ENCODE measurements around the gene GALNT7.

The GALNT7 gene

DNA sequence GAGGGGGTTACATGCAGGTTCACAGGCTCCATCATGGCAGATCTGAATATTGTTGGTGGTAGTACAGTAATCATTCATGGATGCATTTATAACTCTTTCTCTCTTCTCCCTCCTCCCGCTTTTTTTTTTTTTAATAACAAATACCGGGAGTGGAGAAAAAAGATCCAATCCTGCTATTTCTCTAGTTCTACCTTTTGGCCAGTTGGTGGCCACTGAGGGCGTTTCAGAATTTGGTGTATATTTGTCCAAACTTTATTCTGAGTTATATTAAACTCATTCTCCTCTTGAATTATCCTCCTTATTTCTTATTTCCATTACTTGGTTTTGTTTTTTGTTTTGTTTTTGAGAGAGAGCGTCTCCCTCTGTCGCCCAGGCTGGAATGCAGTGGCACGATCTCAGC is 90.7 kb downstream of the GALNT7 start:
- TF ChIP-seq, protein P1, sequence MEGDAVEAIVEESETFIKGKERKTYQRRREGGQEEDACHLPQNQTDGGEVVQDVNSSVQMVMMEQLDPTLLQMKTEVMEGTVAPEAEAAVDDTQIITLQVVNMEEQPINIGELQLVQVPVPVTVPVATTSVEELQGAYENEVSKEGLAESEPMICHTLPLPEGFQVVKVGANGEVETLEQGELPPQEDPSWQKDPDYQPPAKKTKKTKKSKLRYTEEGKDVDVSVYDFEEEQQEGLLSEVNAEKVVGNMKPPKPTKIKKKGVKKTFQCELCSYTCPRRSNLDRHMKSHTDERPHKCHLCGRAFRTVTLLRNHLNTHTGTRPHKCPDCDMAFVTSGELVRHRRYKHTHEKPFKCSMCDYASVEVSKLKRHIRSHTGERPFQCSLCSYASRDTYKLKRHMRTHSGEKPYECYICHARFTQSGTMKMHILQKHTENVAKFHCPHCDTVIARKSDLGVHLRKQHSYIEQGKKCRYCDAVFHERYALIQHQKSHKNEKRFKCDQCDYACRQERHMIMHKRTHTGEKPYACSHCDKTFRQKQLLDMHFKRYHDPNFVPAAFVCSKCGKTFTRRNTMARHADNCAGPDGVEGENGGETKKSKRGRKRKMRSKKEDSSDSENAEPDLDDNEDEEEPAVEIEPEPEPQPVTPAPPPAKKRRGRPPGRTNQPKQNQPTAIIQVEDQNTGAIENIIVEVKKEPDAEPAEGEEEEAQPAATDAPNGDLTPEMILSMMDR (IDR thresholded peaks at IDR 0.05; ENCODE audit: low read depth, low read length) = no peak
- H3K4me3 ChIP-seq (ENCODE audit: low read depth, low read length) = no peak overlapping the region

DNA sequence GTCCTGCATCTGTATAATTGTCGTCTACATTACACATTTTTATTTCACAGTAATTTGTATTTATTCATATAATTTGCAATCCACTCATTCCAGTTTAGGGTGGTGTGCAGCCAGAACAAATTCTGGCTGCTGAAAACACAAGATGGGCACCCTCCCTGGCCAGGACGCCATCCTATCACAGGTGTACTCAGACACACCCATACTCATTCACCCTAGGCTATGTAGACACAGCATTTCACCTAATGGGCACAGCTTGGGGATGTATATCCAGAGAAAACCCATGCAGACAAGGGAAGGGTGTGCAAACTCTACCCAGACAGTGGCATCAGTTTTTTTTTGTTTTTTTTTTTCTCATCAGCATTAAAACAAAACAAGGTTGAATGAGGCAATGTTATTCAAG is 92.4 kb downstream of the GALNT7 start:
- no peak overlapping the region for H3K4me3 ChIP-seq (ENCODE audit: low read depth, low read length)
- TF ChIP-seq, protein P1 (IDR thresholded peaks at IDR 0.05; ENCODE audit: low read depth, low read length) = no peak

DNA sequence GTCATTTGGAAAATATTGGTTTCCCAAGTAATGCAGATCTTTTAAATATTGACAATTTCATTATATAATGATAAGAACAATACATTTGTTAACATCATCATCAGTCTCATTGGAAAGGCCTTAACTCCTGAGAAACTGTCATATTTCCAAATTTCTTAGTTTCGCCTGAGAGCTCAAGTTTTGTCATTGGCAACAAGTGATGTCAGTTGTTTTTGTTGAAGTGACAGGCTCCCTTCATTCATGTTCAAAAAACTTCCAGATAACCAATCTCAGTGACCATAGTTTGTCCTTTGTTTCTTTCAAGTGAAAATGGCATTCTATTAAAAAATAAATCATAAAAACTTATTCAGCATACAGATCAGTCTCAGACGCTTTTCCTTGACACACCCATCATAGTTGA is 93.8 kb downstream of the GALNT7 start:
- no peak overlapping the region for H3K4me3 ChIP-seq (ENCODE audit: low read depth, low read length)
- TF ChIP-seq, protein P1 (IDR thresholded peaks at IDR 0.05; ENCODE audit: low read depth, low read length) = no peak

DNA sequence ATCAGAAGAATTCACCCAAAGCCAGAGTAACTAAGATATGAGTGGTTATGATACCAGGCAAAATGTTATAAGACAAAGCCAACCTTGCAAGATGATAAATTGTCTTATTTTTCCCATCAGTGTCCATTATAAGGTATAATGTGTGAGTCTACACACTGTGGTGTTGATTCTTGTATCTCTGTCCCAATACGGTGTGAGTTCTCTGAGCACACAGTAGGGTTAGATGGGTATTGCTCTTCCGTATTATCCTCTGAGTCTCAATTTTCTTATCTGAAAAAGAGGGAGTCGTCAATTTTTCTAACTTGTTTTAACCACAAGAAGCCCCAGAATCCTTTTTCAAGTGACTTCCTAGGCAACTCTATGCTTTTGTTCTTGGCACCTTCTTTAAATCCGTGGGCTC is 95.6 kb downstream of the GALNT7 start:
- TF ChIP-seq, protein P1 (IDR thresholded peaks at IDR 0.05; ENCODE audit: low read depth, low read length) = no peak
- H3K4me3 ChIP-seq (ENCODE audit: low read depth, low read length) = no peak overlapping the region

DNA sequence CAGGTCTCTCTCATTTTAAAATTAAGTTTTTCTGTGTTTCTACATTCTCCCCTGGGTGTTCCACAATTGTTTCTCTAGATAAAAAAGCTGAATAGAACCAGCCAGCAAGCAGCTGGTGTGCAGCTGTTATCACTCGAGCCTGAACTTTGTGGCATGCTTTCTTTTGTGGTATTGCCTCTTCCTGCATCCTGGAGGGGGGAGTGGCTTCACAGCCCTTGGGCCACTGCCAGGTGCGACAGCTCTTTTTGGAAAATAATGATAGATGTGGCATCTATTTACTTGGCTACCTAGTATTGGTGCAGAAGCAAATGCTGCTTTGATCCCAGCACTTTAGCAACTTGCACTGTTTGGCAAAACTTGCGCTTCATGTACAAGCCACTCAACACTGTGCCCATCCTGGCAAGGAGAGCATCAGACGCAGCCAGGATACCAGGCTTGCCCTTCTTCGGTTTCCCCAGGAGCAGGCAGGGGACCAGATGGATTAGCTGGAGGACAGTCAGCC is 96.1 kb downstream of the GALNT7 start:
- no peak overlapping the region for H3K4me3 ChIP-seq (ENCODE audit: low read depth, low read length)
- TF ChIP-seq, protein P1 (IDR thresholded peaks at IDR 0.05; ENCODE audit: low read depth, low read length) = no peak

DNA sequence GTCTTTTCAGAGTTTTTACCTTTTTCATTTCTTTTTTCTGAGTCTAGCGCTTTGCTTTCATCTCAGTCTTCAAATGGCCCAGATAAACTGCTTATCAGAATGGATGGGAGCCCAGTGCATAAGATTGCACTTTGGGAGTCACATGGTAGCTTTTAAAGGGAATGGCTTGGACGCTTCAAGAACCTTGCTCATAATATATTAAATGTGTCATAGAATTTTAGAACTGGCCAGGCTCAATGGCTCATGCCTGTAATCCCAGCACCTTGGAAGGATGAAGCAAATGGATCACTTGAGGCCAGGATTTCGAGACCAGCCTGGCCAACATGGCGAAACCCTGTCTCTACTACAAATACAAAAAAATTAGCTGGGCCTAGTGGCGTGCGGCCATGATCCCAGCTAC is 97.1 kb downstream of the GALNT7 start:
- H3K4me3 ChIP-seq (ENCODE audit: low read depth, low read length) = no peak overlapping the region
- TF ChIP-seq, protein P1 (IDR thresholded peaks at IDR 0.05; ENCODE audit: low read depth, low read length) = no peak

DNA sequence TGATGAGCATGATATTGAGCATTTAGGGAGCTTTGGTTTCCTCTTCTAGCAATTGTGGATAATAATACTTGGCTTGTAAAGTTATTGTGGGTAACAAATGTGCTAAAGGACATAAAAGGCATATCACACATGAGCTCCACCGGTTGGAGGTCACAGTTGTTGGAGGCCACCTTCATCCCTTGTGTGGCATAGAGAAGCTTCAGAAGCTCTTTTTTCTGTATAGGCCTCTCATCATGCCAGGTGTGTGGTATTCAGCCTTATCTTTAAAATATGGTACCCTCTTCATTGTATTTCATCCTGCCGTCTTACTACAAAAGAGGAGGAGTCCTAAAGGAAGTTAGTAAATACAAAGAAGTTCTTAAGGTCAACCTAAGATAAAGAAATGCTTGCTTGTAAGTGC is 99.1 kb downstream of the GALNT7 start:
- TF ChIP-seq, protein P1 (IDR thresholded peaks at IDR 0.05; ENCODE audit: low read depth, low read length) = no peak
- no peak overlapping the region for H3K4me3 ChIP-seq (ENCODE audit: low read depth, low read length)

All from WI38 (cell line).